Stimulated activated CD8-positive, alpha-beta memory T cell treated with anti-CD3 and anti-CD28 coated beads, Interleukin-4, amount 100 ng/mL, for 48 hours (primary cell): Measurements from ENCODE around the gene TMEM40.
"Not testable (repeated sequence)": the region's sequence is repeated elsewhere in the genome, so short reads cannot be mapped to it uniquely, and the experiment has no call there.

ENCODE experiments used
- DNase-seq: peaks from one replicate; pipeline ENCODE4 v3.0.0-alpha.2; 2020

TMEM40 gene

GRCh38 chr3:12759097-12759679 is at the start of gene TMEM40:
TSS of gene TMEM40 (minus strand) at chr3:12759259. CDS start at chr3:12749832, 9,427 bp downstream.
- DNase-seq, result no peak

- no peak for DNase-seq
Measured at GRCh38 chr3:12808587-12808986, 49.5 kb upstream of the TMEM40 start.

- no peak for DNase-seq
Measured at GRCh38 chr3:12807601-12808359, 48.7 kb upstream of the TMEM40 start.

GRCh38 chr3:12807066-12807465 is 48.0 kb upstream of the TMEM40 start:
- DNase-seq, result no peak

- DNase-seq, result no peak
Measured at GRCh38 chr3:12803371-12803770, 44.3 kb upstream of the TMEM40 start.

- no peak for DNase-seq
Measured at GRCh38 chr3:12799525-12800440, 40.7 kb upstream of the TMEM40 start.

GRCh38 chr3:12798559-12799179 is 39.6 kb upstream of the TMEM40 start:
- DNase-seq, result no peak

GRCh38 chr3:12797892-12798558 is 39.0 kb upstream of the TMEM40 start:
- DNase-seq, result no peak

- DNase-seq, result no peak
Measured at GRCh38 chr3:12797124-12797891, 38.2 kb upstream of the TMEM40 start.

GRCh38 chr3:12796171-12797123 is 37.4 kb upstream of the TMEM40 start, which contains the start of gene CAND2:
TSS of gene CAND2 (plus strand) at chr3:12796680. CDS start at chr3:12796721, 41 bp downstream.
- peak; percentile 47 for DNase-seq

GRCh38 chr3:12793701-12794100 is 34.6 kb upstream of the TMEM40 start:
- no peak for DNase-seq

- no peak for DNase-seq
Measured at GRCh38 chr3:12791430-12791829, 32.4 kb upstream of the TMEM40 start.

- DNase-seq, result not testable (repeated sequence)
Measured at GRCh38 chr3:12787967-12788690, 29.1 kb upstream of the TMEM40 start.

GRCh38 chr3:12787346-12787745 is 28.3 kb upstream of the TMEM40 start:
- peak; percentile 77 for DNase-seq

GRCh38 chr3:12785096-12785495 is 26.0 kb upstream of the TMEM40 start:
- DNase-seq, result no peak

GRCh38 chr3:12782172-12782815 is 23.2 kb upstream of the TMEM40 start:
- DNase-seq, result no peak

- no peak for DNase-seq
Measured at GRCh38 chr3:12780751-12781150, 21.7 kb upstream of the TMEM40 start.

- DNase-seq, result no peak
Measured at GRCh38 chr3:12777171-12777570, 18.1 kb upstream of the TMEM40 start.

GRCh38 chr3:12775970-12776369 is 16.9 kb upstream of the TMEM40 start:
- DNase-seq, result not testable (repeated sequence)
